ENCODE data around the gene DDX59. TPM values are rescaled to one million over a fixed set of nuclear protein-coding genes. Genes with fewer than 3 reads are reported as not detected.

DDX59 gene
- total and polyA plus RNA-seq, 9 of the 15 experiments (the other 6 are each of a cell fraction or from before 2014, with no cell fraction given) = 8.3 to 30.4 (median 19.8) TPM

DNA sequence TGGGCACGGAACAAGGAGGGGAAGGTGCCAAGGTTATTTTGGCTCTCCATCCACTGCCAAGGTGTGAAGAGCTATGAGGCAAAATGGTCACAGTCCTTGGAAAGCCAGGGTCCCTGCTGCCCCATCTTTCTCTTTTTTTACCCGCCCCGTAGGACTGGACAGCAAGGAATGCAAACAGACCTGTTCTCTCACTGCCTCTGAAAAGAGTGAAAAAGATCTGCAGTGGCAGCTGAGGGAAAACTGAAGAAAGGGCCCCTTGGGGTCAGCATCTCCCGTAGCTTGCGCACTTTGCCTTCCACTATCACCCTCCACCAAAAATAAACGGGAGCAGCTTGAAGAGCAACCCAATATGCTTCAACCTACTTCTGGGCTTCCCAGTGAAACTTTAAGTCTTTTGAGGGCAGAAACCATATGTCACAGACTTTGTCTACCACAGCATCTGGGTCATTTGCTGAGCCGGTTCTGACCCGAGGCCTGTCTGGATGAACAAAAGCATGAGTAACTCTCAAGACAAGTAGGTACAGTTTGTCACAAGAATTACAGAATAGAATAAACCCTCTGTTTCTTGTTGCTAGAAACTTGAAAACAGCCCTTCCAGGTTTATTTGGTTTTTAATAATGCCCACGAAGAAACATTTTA is 39.7 kb downstream of the DDX59 start (continued):
- TF ChIP-seq MECOM (CRISPR knock-in tag; IDR thresholded peaks at IDR 0.05) (no peak), STAG1 (CRISPR knock-in tag; IDR thresholded peaks at IDR 0.05; ENCODE audit: borderline replicate concordance) (no peak), SUPT5H (IDR thresholded peaks at IDR 0.05) (no peak)

DNA sequence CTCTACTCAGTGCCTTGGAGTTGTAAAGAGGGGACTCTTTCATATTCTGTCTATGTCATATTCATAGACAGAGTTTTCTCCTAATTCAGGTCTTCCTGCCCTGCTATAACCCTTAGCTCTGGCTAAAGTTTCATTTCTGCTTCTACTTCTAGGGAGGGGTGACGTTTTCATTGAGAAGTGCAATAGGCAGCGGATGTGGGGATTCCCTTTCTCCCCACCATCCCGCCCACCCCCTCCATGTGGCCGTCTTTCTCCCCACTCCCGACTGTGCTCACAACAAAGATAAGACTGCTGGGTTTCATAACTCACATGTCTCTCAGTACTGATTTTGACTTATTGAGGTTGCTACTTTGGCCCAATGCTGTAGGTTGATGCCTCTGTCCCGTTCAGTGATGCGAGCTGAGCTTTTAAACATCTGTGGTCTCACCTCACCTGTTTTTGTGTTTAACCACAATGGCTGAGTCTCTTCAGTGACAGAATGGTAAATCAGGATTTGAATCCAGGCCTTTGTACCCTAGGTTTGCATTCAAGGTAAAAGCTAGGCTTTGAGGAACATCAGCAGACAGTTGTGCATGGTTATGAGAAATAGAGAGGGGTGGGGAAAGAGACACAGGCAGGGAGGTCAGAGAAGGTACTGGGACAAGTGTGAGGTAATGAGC is 41.4 kb downstream of the DDX59 start:
- POLR2A ChIA-PET = interaction anchor here (0.6 to 0.9 kb wide), 4 partner anchors 13 to 530 kb away, joined by 3 to 6 read pairs (median 4); no protein-coding TSS in a partner anchor
- TF ChIP-seq PHF8 (IDR thresholded peaks at IDR 0.05; ENCODE audit: borderline replicate concordance, low read length) = no peak
- no peak for TF ChIP-seq THRAP3 (IDR thresholded peaks at IDR 0.05; ENCODE audit: borderline replicate concordance)
- no peak for TF ChIP-seq ZNF175 (CRISPR knock-in tag; IDR thresholded peaks at IDR 0.05; ENCODE audit: low read depth)
- no peak for TF ChIP-seq FOXJ3 (CRISPR knock-in tag; IDR thresholded peaks at IDR 0.05)
- no peak for TF ChIP-seq SUPT5H (IDR thresholded peaks at IDR 0.05)
- no peak for TF ChIP-seq RBM34 (IDR thresholded peaks at IDR 0.05; ENCODE audit: borderline replicate concordance, insufficient read depth, low read length)
- no peak for TF ChIP-seq ARID2 (IDR thresholded peaks at IDR 0.05)
- no peak for TF ChIP-seq CTBP1 (IDR thresholded peaks at IDR 0.05; ENCODE audit: borderline replicate concordance)
- TF ChIP-seq KDM1A (IDR thresholded peaks at IDR 0.05) = peak; percentile 21 to 36; a peak in 1 of 4 replicates
- 0 out of 2 replicates have a peak, but pooled peaks have one; percentile 24 for TF ChIP-seq CBX5 (IDR thresholded peaks at IDR 0.05; ENCODE audit: borderline replicate concordance, low read depth)
- TF ChIP-seq NR1H2 (CRISPR knock-in tag; IDR thresholded peaks at IDR 0.05) = no peak
- TF ChIP-seq ZFP91 (CRISPR knock-in tag; IDR thresholded peaks at IDR 0.05) = no peak
- TF ChIP-seq ZNF431 (CRISPR knock-in tag; IDR thresholded peaks at IDR 0.05) = no peak
- TF ChIP-seq MBD2 (IDR thresholded peaks at IDR 0.05; ENCODE audit: borderline replicate concordance, low read depth) = no peak
- TF ChIP-seq BRD4 (IDR thresholded peaks at IDR 0.05) = no peak
- TF ChIP-seq HMG20A (CRISPR knock-in tag; conservative IDR thresholded peaks at IDR 0.05) = no peak
- no peak for TF ChIP-seq RFX1 (IDR thresholded peaks at IDR 0.05)
- no peak for TF ChIP-seq ZNF764 (CRISPR knock-in tag; IDR thresholded peaks at IDR 0.05; ENCODE audit: low read depth)
- no peak for TF ChIP-seq RBM17 (IDR thresholded peaks at IDR 0.05; ENCODE audit: borderline replicate concordance, low read depth, low read length)

More for the DNA sequence above, 41.4 kb downstream of the DDX59 start:
- FAIRE-seq (peak; percentile 19), ATAC-seq (peak; percentile 57), DNase-seq (ENCODE audit: extremely low read depth in 1 of 4, low spot score in 3 of 4) (peak in 1 of 4 experiments; percentile 30)
- H3K27ac ChIP-seq (ENCODE audit: extremely low read depth, low read depth, low read length) = no peak overlapping the region
- H3K9me1 ChIP-seq (ENCODE audit: control insufficient read depth, insufficient read depth, low read length) = no peaks in the 10 kb centered on the region
- CTCF ChIA-PET (ENCODE audit: low intra/inter-chr PET ratio) = no interaction called here
- no peaks in the 10 kb centered on the region for H3K79me2 ChIP-seq (ENCODE audit: control insufficient read depth, insufficient read depth, low read length)
- peak overlapping the region in 1 of 2 experiments; percentile 11; a peak in 1 of 4 replicates for H3K9ac ChIP-seq (ENCODE audit: insufficient read depth in 1 of 2, low read depth in 2 of 2, low read length in 2 of 2)
- 25% methylated on average over 6 of the region's 7 CpGs for WGBS (ENCODE audit: insufficient coverage, low coverage, missing lambda C conversion rate)
- peaks cover 0 to 10% of the 10 kb centered on the region in 2 experiments; a peak in 2 of 5 replicates for H3K4me1 ChIP-seq (replicated peaks in 1 of 2; ENCODE audit: control insufficient read depth in 2 of 2, insufficient read depth in 2 of 2, low read length in 2 of 2)
- H3K4me3 ChIP-seq = no peak overlapping the region
- H4K20me1 ChIP-seq (replicated peaks; ENCODE audit: control insufficient read depth, insufficient read depth, low read length) = no peaks in the 10 kb centered on the region
- BruUV-seq (replicated peaks) = no TSS peak
- H3K4me2 ChIP-seq (ENCODE audit: insufficient read depth, low read length) = no peak overlapping the region
- no peaks in the 10 kb centered on the region for H3K36me3 ChIP-seq (ENCODE audit: control insufficient read depth, insufficient read depth, low read length)
- H3K27me3 ChIP-seq (ENCODE audit: control insufficient read depth in 2 of 2, insufficient read depth in 2 of 2, low read length in 2 of 2) = no peaks in the 10 kb centered on the region
- H3K9me3 ChIP-seq (replicated peaks; ENCODE audit: control insufficient read depth, insufficient read depth, low read depth, low read length) = no peaks in the 10 kb centered on the region
- in situ Hi-C loops (cut with MboI) = no loop called here
- intact Hi-C loops (cut with micrococcal nuclease) = loop anchor here (5.0 kb wide), 1 partner anchor 109 kb away; the partner anchor contains the start of gene CAMSAP2
- peak overlapping the region; percentile 70 for H2AFZ ChIP-seq (ENCODE audit: low read depth, low read length)

Data from K562 (cell line).